Gastrocnemius medialis (tissue), 4 donors: ENCODE data around the gene ARHGEF37. TPM values are rescaled to one million over a fixed set of nuclear protein-coding genes. Genes with fewer than 3 reads are reported as not detected.

Experiments
- ATAC-seq, 2 donors: fragments of 150-250 bp; one replicate each; pipeline ENCODE4 v1.9.1; 2016
- DNase-seq, 2 donors: peaks; one replicate each; pipeline ENCODE4 v3.0.0-alpha.2; 2019
- H3K27ac ChIP-seq, 4 donors: fragments of 200-600 bp; sonication (generic); 1 replicate in 1 of 4; 2 replicates in 3 of 4; pipeline ENCODE4 v1.5.1; 2016 to 2018; ENCODE audit warnings: mild to moderate bottlenecking in 2 of 4, moderate library complexity in 1 of 4
- H3K27me3 ChIP-seq, 3 donors: fragments of 200-600 bp; sonication (generic) in 2 of 3; 1 replicate in 1 of 3; 2 replicates in 2 of 3; pipeline versions ENCODE4 v1.5.1 to v1.6.0; 2016 to 2019; ENCODE audit warnings: mild to moderate bottlenecking in 1 of 3, moderate library complexity in 1 of 3
- H3K36me3 ChIP-seq, 2 donors: fragments of 200-600 bp; sonication (generic) in 1 of 2; one replicate each; pipeline ENCODE4 v1.5.1; 2017 to 2018
- H3K4me1 ChIP-seq, 2 donors: fragments of 200-600 bp; sonication (generic) in 1 of 2; one replicate each; pipeline ENCODE4 v1.5.1; 2016 to 2017; ENCODE audit warnings: mild to moderate bottlenecking in 2 of 2
- H3K4me3 ChIP-seq, 4 donors: fragments of 200-600 bp; sonication (generic) in 3 of 4; 1 replicate in 1 of 4; 2 replicates in 3 of 4; pipeline ENCODE4 v1.5.1; 2016 to 2019; ENCODE audit warnings: mild to moderate bottlenecking in 2 of 4
- H3K9me3 ChIP-seq, 3 donors: fragments of 200-600 bp; sonication (generic) in 2 of 3; 1 replicate in 1 of 3; 2 replicates in 2 of 3; pipeline ENCODE4 v1.5.1; 2016 to 2019
- POLR2A ChIP-seq, 2 donors: fragments of 450-650 bp; IDR thresholded peaks; one replicate each; pipeline ENCODE4 v1.6.1; 2017; ENCODE audit warnings: antibody characterized with exemption in 2 of 2, mild to moderate bottlenecking in 2 of 2, moderate library complexity in 2 of 2
- in situ Hi-C, 4 donors: fragments of 200-750 bp; cut with MboI; loops; one replicate each; pipeline versions ENCODE4 v1.15.0 to v1.8.0; 2017; ENCODE audit warnings: low sequenced_read_pairs in 4 of 4
- intact Hi-C: fragments of 100-400 bp; cut with DNase I; formaldehyde crosslinking; loops from one replicate; pipeline ENCODE4 v1.15.1; 2023; ENCODE audit warnings: low total_unique reads
- total RNA-seq, 4 donors: library from RNA; depleted of rRNA; stranded (reverse); fragments of >200 nt; gene quantifications; one replicate each; pipeline versions ENCODE4 v1.1.0 to v1.2.3, GENCODE V29; 2016
- TF ChIP-seq, protein P1 (sequence below), 5 experiments: fragments of 450-650 bp in 3 of 5; fragments of 200-600 bp in 2 of 5; sonication (generic) in 2 of 5; IDR thresholded peaks in 4 of 5; conservative IDR thresholded peaks in 1 of 5; 1 replicate in 4 of 5; 2 replicates in 1 of 5; pipeline ENCODE4 v1.5.1; 2016 to 2019; ENCODE audit warnings: antibody characterized with exemption in 5 of 5, mild to moderate bottlenecking in 3 of 5, moderate library complexity in 3 of 5

ARHGEF37 gene
- total RNA-seq, 4 donors from 2014 or later, result 9.5 to 28.6 (median 21.0) TPM

DNA sequence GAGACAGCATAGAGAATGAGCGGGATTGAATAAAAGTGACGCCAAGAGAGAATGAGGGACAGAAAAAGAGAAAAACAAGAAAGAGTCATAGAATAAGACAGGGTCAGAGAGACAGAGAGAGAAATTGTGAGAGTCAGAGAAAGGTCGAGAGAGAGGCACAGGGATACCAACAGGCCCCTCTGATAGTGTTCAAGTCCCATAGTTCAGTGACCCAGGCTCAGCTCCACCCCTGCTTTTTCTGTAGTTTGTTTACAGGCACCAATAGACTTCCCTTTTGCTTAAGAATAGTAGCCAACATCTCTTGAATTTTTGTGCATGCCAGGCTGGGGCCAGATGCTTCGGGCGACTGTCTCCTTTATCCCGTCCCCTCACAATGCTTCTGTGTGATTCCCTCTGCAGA lies 62.5 kb downstream of the ARHGEF37 start:
- no peak for TF ChIP-seq POLR2A (IDR thresholded peaks at IDR 0.05)
- TF ChIP-seq, protein P1, sequence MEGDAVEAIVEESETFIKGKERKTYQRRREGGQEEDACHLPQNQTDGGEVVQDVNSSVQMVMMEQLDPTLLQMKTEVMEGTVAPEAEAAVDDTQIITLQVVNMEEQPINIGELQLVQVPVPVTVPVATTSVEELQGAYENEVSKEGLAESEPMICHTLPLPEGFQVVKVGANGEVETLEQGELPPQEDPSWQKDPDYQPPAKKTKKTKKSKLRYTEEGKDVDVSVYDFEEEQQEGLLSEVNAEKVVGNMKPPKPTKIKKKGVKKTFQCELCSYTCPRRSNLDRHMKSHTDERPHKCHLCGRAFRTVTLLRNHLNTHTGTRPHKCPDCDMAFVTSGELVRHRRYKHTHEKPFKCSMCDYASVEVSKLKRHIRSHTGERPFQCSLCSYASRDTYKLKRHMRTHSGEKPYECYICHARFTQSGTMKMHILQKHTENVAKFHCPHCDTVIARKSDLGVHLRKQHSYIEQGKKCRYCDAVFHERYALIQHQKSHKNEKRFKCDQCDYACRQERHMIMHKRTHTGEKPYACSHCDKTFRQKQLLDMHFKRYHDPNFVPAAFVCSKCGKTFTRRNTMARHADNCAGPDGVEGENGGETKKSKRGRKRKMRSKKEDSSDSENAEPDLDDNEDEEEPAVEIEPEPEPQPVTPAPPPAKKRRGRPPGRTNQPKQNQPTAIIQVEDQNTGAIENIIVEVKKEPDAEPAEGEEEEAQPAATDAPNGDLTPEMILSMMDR (IDR thresholded peaks at IDR 0.05 in 4 of 5, conservative IDR thresholded peaks at IDR 0.05 in 1 of 5), result no peak
- in situ Hi-C loops (no loop called here), intact Hi-C loops (no loop called here)
- ATAC-seq (no peak), DNase-seq (no peak)
- Histone ChIP-seq H3K4me1 (peaks cover 16 to 21% of the 10 kb centered on the region in 2 donors), H3K27ac (no peak overlapping the region), H3K27me3 (no peaks in the 10 kb centered on the region), H3K9me3 (no peaks in the 10 kb centered on the region), H3K4me3 (no peak overlapping the region), H3K36me3 (no peaks in the 10 kb centered on the region)

DNA sequence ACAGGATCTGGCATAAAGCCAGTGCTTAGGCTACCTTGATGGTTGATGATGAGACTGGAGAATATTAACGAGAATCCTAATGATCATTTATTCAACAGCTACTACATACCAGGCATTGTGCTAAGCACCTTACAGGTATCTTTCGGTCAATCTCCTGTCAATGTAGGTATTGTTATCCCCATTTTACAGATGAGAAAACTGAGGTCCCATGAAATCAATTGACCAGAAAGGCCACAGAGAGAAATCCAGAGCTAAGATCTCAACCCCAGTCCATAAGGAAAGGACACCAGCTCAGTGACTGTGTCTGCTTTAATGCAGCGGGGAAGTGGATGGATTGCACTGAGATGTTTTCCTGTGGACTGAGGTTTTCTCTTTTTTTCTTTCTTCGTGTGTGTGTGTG lies 63.3 kb downstream of the ARHGEF37 start:
- intact Hi-C loops (no loop called here), in situ Hi-C loops (no loop called here)
- TF ChIP-seq POLR2A (IDR thresholded peaks at IDR 0.05), result no peak
- TF ChIP-seq, protein P1 (IDR thresholded peaks at IDR 0.05 in 4 of 5, conservative IDR thresholded peaks at IDR 0.05 in 1 of 5), result no peak
- H3K27ac ChIP-seq, result no peak overlapping the region
- DNase-seq, result no peak
- H3K4me1 ChIP-seq, result peaks cover 14 to 21% of the 10 kb centered on the region in 2 donors
- no peak overlapping the region for H3K4me3 ChIP-seq
- no peaks in the 10 kb centered on the region for H3K27me3 ChIP-seq
- ATAC-seq, result no peak
- H3K36me3 ChIP-seq, result no peaks in the 10 kb centered on the region
- H3K9me3 ChIP-seq, result no peaks in the 10 kb centered on the region

DNA sequence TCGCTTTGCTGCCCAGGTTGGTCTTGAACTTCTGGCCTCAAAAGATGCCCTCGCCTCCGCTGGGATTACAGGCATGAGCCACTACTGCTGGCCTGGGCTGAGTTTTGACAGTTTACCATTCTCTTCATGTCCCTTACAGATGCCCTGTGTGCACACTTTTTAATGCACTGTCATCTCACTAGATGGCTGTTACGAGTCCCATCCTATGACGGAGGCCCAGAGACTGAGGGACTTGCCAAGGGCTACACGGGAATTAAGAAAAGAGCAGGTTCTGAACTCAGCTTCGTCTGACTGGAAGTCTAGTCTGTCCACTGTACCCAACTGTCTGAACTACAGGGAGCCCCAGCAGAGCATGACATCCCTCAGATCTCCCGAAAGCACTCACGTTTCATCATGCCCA lies 63.9 kb downstream of the ARHGEF37 start:
- Histone ChIP-seq H3K36me3 (no peaks in the 10 kb centered on the region), H3K4me3 (no peak overlapping the region), H3K27me3 (no peaks in the 10 kb centered on the region), H3K27ac (no peak overlapping the region), H3K9me3 (no peaks in the 10 kb centered on the region), H3K4me1 (peaks cover 10 to 14% of the 10 kb centered on the region in 2 donors)
- intact Hi-C loops, result no loop called here
- in situ Hi-C loops, result no loop called here
- TF ChIP-seq, protein P1 (IDR thresholded peaks at IDR 0.05 in 4 of 5, conservative IDR thresholded peaks at IDR 0.05 in 1 of 5), result no peak
- no peak for TF ChIP-seq POLR2A (IDR thresholded peaks at IDR 0.05)
- ATAC-seq, result no peak
- DNase-seq, result no peak

DNA sequence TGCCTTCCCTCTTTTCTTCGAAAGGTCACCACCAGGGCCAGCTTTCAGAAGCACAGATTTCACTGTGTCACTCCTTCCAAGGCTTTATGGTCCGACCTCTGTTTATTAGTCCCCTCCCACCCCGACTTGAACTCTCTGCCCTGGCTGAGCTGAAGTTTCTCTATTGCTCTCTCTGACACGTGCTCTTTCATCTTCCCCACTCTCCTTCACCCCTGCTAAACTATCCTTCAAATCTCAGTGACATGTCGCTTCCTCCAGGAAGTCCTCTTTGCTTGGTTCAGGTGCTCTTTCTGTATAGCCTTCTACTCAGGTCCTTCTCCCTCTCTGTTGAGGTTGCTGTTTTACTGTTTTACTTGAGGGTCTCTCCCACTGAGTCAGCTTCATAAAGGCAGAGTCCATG lies 64.4 kb downstream of the ARHGEF37 start:
- no peaks in the 10 kb centered on the region for H3K27me3 ChIP-seq
- in situ Hi-C loops, result no loop called here
- peaks cover 5 to 10% of the 10 kb centered on the region in 2 donors for H3K4me1 ChIP-seq
- DNase-seq, result no peak
- TF ChIP-seq, protein P1 (IDR thresholded peaks at IDR 0.05 in 4 of 5, conservative IDR thresholded peaks at IDR 0.05 in 1 of 5), result no peak
- no peak for TF ChIP-seq POLR2A (IDR thresholded peaks at IDR 0.05)
- no peak overlapping the region for H3K27ac ChIP-seq
- no peaks in the 10 kb centered on the region for H3K36me3 ChIP-seq
- intact Hi-C loops, result no loop called here
- no peak overlapping the region for H3K4me3 ChIP-seq
- no peaks in the 10 kb centered on the region for H3K9me3 ChIP-seq
- no peak for ATAC-seq

DNA sequence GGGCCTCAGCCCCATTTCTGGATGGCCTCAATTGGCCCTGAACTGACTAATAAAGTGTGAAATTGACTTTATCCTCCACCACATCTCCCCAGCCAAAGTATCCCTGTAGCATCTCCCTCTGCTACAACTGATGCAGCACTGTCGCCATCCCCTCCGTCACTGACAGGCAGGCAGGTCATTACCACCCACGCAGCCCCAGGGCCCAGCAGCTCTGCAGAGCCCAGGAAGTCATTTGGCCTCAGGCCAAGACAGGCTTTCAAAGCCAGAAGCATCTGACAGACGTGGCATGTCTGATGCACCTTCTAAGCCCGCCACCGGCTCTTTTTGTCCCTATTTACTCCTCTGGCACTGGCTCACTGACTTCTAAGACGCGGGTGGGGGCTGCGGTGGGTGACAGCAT lies 65.3 kb downstream of the ARHGEF37 start:
- in situ Hi-C loops (no loop called here), intact Hi-C loops (no loop called here)
- H3K9me3 ChIP-seq, result no peaks in the 10 kb centered on the region
- H3K4me1 ChIP-seq, result peaks cover 0 to 2% of the 10 kb centered on the region in 2 donors
- no peak for ATAC-seq
- no peak overlapping the region for H3K4me3 ChIP-seq
- no peak overlapping the region for H3K27ac ChIP-seq
- DNase-seq, result no peak
- H3K36me3 ChIP-seq, result no peaks in the 10 kb centered on the region
- H3K27me3 ChIP-seq, result no peaks in the 10 kb centered on the region
- TF ChIP-seq POLR2A (IDR thresholded peaks at IDR 0.05), result no peak
- TF ChIP-seq, protein P1 (IDR thresholded peaks at IDR 0.05 in 4 of 5, conservative IDR thresholded peaks at IDR 0.05 in 1 of 5), result no peak
